PFSK-1 (cell line): ENCODE measurements around the gene OST4.

Experiments
- POLR2AphosphoS5 ChIP-seq: IDR thresholded peaks from 2 replicates; pipeline ENCODE4 v1.6.1; 2012; ENCODE audit warnings: low read depth, mild to moderate bottlenecking, control low read depth, low read length, moderate library complexity
- SIN3A ChIP-seq: IDR thresholded peaks from 2 replicates; pipeline ENCODE4 v1.6.1; 2012; ENCODE audit warnings: mild to moderate bottlenecking, low read length, moderate library complexity, borderline replicate concordance; ENCODE audit not compliant: insufficient read depth
- TAF1 ChIP-seq: IDR thresholded peaks from 2 replicates; pipeline ENCODE4 v1.6.1; 2012; ENCODE audit warnings: low read length, control low read depth, borderline replicate concordance; ENCODE audit not compliant: insufficient read depth
- TF ChIP-seq, protein P1 (sequence below), 2 experiments: IDR thresholded peaks; 2 replicates each; pipeline versions ENCODE4 v1.6.1 to v1.8.0; 2011 to 2012; ENCODE audit warnings: low read depth in 2 of 2, low read length in 2 of 2, control low read depth in 1 of 2, inconsistent platforms in 1 of 2, mild to moderate bottlenecking in 1 of 2, moderate library complexity in 1 of 2; ENCODE audit not compliant: insufficient read depth in 1 of 2

DNA sequence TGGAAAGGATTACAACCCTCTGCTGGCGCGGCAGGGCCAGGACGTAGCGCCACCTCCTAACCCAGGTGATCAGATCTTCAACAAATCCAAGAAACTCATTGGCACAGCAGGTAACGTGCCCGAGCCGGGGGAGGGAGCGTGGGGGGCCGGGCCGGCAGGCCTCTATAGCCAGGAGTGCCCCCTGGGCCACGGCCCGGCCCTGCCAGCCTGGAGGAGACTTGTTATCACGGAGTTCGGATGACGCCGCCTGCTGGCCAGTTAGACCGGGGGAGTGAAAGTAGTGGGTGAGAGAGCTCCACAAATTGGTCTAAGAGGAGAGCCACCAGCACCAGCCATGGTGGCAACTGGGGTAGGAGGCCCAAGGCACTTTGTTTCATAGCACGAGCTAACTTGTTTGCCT lies 47.3 kb downstream of the OST4 start:
- TF ChIP-seq TAF1 (no peak), POLR2AphosphoS5 (no peak), SIN3A (no peak)
- TF ChIP-seq, protein P1, sequence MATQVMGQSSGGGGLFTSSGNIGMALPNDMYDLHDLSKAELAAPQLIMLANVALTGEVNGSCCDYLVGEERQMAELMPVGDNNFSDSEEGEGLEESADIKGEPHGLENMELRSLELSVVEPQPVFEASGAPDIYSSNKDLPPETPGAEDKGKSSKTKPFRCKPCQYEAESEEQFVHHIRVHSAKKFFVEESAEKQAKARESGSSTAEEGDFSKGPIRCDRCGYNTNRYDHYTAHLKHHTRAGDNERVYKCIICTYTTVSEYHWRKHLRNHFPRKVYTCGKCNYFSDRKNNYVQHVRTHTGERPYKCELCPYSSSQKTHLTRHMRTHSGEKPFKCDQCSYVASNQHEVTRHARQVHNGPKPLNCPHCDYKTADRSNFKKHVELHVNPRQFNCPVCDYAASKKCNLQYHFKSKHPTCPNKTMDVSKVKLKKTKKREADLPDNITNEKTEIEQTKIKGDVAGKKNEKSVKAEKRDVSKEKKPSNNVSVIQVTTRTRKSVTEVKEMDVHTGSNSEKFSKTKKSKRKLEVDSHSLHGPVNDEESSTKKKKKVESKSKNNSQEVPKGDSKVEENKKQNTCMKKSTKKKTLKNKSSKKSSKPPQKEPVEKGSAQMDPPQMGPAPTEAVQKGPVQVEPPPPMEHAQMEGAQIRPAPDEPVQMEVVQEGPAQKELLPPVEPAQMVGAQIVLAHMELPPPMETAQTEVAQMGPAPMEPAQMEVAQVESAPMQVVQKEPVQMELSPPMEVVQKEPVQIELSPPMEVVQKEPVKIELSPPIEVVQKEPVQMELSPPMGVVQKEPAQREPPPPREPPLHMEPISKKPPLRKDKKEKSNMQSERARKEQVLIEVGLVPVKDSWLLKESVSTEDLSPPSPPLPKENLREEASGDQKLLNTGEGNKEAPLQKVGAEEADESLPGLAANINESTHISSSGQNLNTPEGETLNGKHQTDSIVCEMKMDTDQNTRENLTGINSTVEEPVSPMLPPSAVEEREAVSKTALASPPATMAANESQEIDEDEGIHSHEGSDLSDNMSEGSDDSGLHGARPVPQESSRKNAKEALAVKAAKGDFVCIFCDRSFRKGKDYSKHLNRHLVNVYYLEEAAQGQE (IDR thresholded peaks at IDR 0.05; ENCODE audit: insufficient read depth in 1 of 2, low read depth in 2 of 2, low read length in 2 of 2): no peak
